GM19467 (cell line): ENCODE results near the gene OR2V1.
"Not testable (repeated sequence)": the region's sequence is repeated elsewhere in the genome, so short reads cannot be mapped to it uniquely, and the experiment has no call there.

ENCODE experiments used
- ATAC-seq: cut with Tn5 transposase; IDR thresholded peaks from one replicate; pipeline ENCODE4 v1.9.1; 2021; ENCODE audit warnings: mild to moderate bottlenecking, moderate library complexity; ENCODE audit not compliant: unreplicated experiment

Gene OR2V1

DNA sequence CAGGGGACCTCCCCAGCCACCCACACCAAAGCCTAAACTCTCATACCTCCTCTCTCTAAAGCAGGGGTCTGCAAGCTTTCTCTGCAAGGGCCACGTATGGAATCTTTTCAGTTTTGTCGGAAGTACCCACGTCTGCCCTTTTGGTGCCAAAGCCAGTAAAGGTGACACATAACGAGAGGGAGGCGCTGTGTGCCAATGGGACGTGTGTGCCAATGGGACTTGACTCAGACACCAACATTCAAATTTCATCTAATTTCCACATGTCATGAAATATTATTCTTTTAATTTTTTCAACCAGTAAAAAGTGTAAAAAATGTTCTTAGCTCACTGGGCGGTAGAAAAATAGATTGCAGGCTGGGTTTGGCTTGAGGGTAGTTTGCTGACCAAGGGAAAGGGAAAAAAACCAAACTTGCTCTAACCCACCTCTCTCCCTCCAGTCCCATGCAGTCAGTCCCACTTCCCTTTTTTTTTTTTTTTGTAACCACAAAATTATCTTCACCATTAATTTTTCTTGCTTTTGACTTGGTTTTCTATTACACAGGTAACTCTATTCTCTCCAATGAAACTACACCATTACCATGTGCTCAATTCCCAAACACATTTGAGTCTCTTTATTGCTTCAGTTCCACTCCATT is 25.5 kb downstream of the OR2V1 start:
- ATAC-seq = no peak

GRCh38 chr5:181104606-181105390 is 26.2 kb downstream of the OR2V1 start:
- not testable (repeated sequence) for ATAC-seq

DNA sequence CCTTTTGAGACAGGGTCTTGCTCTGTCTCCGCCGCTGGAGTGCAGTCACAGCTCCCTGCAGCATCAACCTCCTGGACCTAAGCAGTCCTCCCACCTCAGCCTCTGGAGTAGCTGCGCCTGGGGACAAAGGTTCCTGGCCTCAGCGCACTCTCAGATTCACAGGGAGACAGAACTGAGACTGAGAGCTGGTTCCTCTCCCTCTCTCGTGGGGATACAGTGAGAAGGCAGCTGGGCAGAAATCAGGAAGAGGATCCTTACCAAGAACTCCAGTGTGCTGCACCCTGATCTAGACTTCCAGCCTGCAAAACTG is 26.8 kb downstream of the OR2V1 start:
- ATAC-seq = not testable (repeated sequence)

DNA sequence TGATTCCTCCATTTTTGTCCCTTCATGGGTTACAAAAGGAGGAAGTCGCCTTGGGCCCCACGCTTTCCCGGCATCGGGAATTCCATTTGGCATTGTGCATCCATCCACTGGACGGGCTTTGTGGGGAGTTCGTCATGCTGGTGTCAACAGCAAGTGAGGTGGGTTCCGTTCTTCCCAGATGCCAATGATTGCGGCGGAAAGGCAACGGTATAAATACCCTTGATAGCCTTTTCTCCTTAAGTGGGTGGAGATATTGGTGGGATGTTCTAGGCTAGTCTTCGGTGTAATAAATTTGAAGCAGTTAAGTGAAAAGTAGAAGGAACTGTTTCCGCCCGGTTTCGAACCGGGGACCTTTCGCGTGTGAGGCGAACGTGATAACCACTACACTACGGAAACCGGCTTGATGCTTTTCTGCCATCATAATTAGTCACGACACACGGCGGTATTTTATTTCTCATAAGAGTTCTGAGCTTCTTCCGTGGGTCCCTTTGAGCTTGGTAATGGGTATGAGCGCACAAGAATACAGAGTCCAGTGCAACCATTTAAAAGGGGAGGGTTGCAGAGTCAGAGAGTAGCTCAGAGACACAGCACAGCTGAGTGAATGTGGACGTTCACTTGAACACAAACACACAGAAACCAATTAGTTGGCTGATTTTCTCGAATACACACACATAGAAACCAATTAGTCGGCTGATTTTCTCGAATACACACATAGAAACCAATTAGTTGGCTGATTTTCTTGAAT is 28.9 kb downstream of the OR2V1 start:
- ATAC-seq = not testable (repeated sequence)

- ATAC-seq = not testable (repeated sequence)
Observed at GRCh38 chr5:181101030-181101641, 29.8 kb downstream of the OR2V1 start.

- ATAC-seq = no peak
Observed at GRCh38 chr5:181100121-181100875, 30.7 kb downstream of the OR2V1 start.

DNA sequence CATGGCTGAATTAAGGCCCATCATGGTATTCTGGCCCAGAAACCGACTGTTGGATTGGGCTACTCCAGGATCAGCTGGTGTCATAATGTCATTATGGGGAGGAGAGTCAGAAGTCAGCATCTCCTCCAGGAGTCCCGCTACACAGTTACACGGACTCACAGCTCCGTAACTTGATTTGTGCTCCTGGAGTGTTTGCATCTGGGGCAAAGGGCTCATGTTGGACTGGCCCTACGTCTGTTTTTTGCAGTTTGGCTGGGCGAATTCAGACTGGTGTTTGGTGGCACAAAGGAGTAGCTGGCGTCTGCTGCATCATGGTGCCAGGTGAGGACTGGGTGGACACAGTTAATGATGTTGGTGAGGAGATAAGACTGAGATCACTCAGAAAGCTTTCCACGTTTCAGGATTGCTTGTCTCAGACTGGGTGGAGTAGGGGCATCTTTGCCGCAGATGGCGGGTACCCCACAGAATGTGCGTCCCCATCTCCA is 31.3 kb downstream of the OR2V1 start:
- ATAC-seq = no peak

DNA sequence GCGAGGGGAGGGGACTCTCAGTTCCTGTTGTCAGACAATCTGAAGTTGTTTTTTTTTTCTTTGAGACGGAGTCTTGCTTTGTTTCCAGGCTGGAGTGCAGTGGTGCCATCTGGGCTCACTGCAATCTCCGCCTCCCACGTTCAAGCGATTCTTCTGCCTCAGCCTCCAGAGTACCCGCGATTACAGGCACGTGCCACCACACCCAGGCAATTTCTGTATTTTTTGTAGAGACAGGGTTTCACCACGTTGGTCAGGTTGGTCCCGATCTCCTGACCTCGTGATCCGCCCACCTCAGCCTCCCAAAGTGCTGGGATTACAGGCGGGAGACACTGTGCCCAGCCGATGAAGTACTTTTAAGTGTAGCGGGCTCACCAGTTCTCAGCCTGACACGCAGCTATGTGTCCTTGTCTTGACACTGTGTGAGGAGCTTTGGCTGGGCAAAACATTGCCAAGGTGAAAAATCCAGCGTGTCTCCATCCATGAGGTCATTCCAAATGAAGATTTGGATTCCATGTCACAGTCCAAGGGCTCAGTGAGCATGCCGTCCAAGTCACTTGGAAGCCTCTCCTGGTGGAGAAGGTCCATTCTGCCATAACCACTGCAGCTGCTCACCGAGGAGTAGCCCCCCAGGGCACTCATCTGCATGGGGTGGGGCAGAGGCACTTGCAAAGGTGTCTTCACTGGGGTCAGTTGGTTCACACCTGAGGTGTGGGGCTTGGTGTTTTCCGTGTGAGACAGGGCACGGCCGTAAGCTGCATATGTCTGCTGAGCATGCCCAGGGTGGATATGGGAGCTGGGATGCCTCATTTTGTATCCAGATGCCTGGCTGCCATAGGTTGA is 32.0 kb downstream of the OR2V1 start:
- no peak for ATAC-seq

GRCh38 chr5:181097759-181098491 is 33.0 kb downstream of the OR2V1 start:
- not testable (repeated sequence) for ATAC-seq

GRCh38 chr5:181097383-181097753 is 33.6 kb downstream of the OR2V1 start:
- not testable (repeated sequence) for ATAC-seq

- not testable (repeated sequence) for ATAC-seq
Observed at GRCh38 chr5:181096721-181097382, 34.1 kb downstream of the OR2V1 start.

DNA sequence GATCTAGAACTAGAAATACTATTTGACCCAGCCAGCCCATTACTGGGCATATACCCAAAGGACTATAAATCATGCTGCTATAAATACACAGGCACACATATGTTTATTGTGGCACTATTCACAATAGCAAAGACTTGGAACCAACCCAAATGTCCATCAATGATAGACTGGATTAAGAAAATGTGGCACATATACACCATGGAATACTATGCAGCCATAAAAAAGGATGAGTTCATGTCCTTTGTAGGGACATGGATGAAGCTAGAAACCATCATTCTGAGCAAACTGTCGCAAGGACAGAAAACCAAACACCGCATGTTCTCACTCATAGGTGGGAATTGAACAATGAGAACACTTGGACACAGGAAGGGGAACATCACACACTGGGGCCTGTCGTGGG is 35.8 kb downstream of the OR2V1 start:
- ATAC-seq = not testable (repeated sequence)

DNA sequence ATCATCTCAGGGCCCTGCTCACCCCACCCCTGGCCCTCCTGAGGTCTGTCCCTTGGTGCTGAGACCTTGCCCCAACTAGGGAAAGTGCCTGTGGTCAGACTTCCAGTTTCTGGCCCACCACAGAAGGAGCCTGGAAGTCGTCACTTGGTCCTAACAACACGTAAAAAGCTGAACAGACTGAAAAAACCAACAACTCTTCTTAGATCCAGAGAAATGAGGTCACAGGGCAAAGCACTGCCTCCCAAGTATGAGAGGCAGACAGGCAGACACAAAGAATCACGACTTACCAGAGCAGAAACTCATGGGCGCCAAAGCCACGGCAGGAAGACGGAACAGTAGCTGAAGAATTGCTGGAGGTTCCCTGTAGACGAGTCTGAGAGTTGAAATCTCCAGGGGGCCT is 38.5 kb downstream of the OR2V1 start:
- no peak for ATAC-seq

DNA sequence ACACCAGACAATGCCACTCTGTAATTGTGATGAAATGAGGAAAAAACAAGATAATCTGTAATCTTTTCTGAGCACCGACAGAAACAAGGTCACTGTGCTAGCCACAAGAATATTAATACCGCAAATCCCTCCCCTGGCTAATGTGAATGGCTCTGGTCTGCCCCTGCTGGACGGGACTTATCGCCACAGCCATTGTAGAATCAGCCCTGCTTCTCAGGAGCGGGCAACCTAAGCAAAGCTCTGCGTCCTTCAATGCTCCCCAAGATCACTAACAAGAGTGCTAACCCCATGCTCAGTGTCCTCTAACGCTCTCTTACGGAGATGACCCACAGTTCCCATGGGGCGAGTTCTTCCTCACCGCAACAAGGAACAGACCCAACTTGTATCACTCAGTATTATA is 42.7 kb downstream of the OR2V1 start:
- no peak for ATAC-seq

DNA sequence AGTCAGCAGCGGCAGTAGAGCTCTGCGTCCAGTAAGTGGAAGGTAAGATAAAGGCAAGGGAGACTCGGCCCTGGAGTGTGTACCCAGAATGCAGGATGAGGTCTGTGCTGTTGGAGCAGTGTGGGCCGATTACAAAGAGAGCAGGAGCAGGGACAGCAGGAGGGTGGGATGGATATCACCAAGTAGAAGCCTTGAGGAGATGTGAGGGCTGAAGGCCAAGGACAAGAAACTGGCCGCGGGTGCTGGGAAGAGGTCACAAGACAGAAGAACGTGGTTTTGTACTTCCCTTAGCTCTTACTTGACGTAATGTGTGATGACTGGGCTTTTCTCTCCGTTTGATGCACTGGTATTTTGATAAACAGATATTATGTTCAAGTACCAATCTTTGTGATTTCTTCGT is 43.7 kb downstream of the OR2V1 start:
- ATAC-seq = no peak

DNA sequence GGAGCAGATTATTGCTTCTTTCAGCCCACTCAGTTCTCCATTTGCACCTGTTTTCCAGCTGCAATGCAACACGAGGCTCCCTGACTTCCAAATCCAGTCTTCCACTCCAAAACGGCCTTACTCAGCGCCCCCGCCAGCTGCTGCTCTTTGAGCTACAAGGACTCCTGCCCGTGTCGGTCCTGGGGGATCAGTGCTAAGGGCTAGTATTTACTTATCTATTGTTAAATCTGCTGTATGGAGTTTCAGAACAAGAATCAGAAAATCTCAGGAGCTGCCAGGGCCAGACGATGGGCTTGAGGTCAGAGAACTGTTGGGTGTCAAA is 44.1 kb downstream of the OR2V1 start:
- ATAC-seq = no peak

DNA sequence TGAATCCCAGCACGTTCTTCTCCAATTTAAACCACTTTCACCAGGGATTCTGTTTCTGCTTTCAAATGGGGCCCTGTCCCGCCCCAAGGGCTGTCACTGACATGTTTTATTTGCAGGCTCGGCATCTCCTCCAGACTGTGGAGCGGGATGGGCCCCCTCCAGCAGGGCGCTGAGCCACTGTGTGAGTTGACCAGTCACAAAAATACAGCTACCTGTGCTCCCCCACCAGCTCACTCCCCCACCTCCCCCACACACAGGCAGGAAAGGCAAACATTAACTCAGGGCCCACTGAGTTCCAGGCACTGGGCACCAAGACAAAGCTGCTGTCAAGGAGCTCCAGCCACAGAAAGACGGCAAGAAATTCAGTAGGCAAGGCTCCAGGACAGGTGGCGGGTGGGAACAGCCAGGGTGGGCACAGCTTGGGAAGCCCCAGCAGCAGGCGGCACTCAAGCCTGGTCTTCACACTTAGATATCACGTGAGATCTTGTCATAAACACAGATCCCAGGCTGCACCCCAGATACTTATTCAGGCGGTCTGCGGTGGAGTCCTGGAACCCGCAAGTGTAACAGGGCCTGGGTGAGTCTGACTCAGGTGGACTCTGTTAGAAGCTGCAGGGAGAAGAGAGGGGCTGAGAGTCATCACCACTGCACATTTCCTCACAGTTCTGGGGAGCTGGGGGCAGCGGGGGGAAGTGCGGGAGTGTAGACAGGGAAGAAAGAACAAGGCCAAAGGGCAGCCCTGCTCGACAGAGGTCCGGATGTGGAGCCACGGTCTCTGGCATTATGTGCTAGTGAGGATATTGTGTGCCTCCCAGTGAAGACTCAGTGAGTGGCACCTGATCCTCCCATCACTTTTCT is 44.7 kb downstream of the OR2V1 start:
- ATAC-seq = no peak
